ENCODE data around the gene NLRC5. TPM values are rescaled to one million over a fixed set of nuclear protein-coding genes. Genes with fewer than 3 reads are reported as not detected.

Gene NLRC5
- total RNA-seq, 4 donors from 2014 or later: 14.9 to 77.0 (median 23.9) TPM

DNA sequence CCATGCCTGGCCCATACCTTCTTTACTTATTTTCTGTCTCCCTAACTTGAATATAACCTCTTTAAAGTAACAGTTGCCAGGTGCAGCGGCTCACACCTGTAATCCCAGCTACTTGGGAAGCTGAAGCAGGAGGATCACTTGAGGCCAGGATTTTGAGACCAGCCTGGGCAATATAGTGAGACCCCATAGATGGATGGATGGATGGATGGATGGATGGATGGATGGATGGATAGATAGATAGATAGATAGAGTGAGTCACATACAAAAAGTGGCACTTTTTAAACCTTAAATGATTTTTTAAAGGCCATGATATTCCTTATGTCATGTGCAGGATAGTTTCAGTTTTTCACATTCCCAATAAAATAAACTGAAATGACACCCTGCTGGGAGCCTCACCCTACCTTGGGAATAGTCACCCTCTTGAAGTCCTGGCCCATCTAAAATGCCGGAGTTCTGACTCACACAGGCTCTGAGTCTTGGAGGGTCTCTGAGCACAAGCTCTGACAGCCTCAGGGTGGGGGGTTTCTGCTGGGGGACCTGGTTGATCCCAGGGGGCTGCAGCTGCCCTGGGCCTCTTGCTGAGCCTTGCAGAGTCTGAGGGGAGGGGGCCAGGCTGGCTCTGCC lies 129.2 kb downstream of the NLRC5 start:
- TF ChIP-seq POLR2A (IDR thresholded peaks at IDR 0.05): no peak
- TF ChIP-seq, protein P1, sequence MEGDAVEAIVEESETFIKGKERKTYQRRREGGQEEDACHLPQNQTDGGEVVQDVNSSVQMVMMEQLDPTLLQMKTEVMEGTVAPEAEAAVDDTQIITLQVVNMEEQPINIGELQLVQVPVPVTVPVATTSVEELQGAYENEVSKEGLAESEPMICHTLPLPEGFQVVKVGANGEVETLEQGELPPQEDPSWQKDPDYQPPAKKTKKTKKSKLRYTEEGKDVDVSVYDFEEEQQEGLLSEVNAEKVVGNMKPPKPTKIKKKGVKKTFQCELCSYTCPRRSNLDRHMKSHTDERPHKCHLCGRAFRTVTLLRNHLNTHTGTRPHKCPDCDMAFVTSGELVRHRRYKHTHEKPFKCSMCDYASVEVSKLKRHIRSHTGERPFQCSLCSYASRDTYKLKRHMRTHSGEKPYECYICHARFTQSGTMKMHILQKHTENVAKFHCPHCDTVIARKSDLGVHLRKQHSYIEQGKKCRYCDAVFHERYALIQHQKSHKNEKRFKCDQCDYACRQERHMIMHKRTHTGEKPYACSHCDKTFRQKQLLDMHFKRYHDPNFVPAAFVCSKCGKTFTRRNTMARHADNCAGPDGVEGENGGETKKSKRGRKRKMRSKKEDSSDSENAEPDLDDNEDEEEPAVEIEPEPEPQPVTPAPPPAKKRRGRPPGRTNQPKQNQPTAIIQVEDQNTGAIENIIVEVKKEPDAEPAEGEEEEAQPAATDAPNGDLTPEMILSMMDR (IDR thresholded peaks at IDR 0.05): no peak
- H3K4me1 ChIP-seq: peaks cover 0 to 7% of the 10 kb centered on the region in 2 donors
- no peaks in the 10 kb centered on the region for H3K9me3 ChIP-seq
- no peak overlapping the region for H3K4me3 ChIP-seq
- intact Hi-C loops (cut with DNase I; ENCODE audit: low total_unique reads): no loop called here
- no peak for DNase-seq
- no peak overlapping the region for H3K27ac ChIP-seq
- no peaks in the 10 kb centered on the region for H3K36me3 ChIP-seq
- no peaks in the 10 kb centered on the region for H3K27me3 ChIP-seq

DNA sequence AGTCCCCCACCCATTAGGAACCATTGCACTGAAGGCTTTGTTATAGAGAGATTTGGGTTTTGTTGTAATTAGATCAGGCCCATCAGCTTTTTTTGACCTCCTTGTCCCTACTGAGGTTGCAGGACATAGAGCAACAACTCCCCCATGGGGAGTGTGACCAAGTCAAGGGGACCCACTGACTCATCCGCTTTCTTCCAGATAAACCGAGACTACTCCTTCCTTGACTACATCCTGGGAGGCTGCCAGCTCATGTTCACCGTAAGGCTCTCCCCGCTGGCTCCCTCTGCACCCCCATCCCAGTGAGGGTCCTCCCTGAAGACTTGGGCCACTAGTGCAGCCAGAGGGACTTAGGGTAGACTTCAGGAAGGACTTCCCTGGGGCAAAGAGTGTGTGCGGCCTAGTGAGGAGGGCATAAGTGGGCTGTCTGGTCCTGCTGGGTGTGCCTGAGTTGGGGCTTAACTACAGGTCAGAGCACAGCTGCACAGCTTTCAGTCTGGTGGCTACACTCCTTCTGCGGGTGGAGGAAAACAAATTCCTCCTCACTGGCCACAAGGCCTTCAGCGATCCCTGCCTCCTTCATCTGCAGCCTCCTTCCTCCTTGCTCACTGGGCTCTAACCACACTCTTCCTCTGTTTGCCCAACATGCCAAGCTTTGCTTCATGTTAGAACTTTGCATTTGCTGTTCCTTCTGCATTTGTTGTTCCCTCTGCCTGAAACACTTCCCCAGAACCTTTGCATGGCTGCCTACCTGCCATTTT lies 134.0 kb downstream of the NLRC5 start:
- intact Hi-C loops (cut with DNase I; ENCODE audit: low total_unique reads): no loop called here
- no peak for DNase-seq
- H3K9me3 ChIP-seq: no peaks in the 10 kb centered on the region
- no peaks in the 10 kb centered on the region for H3K27me3 ChIP-seq
- no peak for TF ChIP-seq POLR2A (IDR thresholded peaks at IDR 0.05)
- TF ChIP-seq, protein P1 (IDR thresholded peaks at IDR 0.05): no peak
- H3K36me3 ChIP-seq: no peaks in the 10 kb centered on the region
- no peaks in the 10 kb centered on the region for H3K4me1 ChIP-seq
- H3K27ac ChIP-seq: no peak overlapping the region
- H3K4me3 ChIP-seq: no peak overlapping the region

DNA sequence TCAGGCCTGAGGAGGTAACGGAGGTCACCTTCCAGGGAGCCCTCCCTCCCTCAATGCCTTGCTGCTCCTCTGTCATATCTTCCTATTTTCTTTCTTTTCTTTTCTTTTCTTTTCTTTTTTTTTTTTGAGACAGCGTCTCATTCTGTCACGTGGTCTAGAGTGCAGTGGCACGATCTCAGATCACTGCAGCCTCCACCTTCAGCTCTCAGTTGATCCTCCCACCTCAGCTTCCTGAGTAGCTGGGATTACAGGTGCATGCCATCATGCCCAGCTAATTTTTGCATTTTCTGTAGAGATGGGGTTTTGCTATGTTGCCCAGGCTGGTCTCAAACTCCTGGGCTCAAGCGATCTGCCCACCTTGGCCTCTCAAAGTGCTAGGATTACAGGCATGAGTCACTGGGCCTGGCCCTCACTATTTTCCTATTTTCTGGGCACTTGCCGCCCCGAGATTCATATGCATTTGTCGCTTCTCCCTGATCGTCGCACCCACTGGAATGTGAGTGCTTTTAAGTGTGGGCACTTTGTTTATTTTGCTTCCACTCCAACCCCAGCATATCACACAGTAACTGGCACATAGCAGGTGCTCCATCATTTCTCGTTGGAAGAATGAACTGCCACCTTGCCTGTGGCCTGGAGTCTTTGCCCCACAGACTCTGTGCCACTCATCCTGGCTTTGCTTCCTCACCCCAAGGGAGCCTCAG lies 134.8 kb downstream of the NLRC5 start:
- no peak for DNase-seq
- TF ChIP-seq, protein P1 (IDR thresholded peaks at IDR 0.05): no peak
- no peak for TF ChIP-seq POLR2A (IDR thresholded peaks at IDR 0.05)
- no peaks in the 10 kb centered on the region for H3K36me3 ChIP-seq
- H3K27ac ChIP-seq: no peak overlapping the region
- intact Hi-C loops (cut with DNase I; ENCODE audit: low total_unique reads): no loop called here
- no peak overlapping the region for H3K4me3 ChIP-seq
- no peaks in the 10 kb centered on the region for H3K9me3 ChIP-seq
- no peaks in the 10 kb centered on the region for H3K27me3 ChIP-seq
- H3K4me1 ChIP-seq: no peaks in the 10 kb centered on the region

DNA sequence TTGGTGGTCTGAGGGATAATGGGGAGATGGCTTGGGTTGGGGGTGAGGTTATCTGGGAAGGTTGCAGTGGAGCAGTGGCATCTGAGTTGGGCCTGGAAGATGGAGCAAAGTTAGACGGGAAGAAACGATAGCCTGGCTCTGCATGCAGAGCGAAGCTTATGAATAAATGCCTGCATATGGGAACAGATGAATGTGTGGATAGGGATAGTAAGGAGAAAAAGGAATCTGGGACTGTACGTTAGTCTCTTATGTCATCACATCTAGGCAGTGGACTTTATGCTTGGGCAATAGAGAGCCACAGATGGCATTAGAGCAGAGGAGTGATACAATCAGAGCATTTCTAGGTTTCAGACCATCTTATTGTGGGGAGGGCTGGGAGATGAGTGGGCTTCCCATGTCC lies 136.0 kb downstream of the NLRC5 start:
- DNase-seq: no peak
- no peak overlapping the region for H3K27ac ChIP-seq
- intact Hi-C loops (cut with DNase I; ENCODE audit: low total_unique reads): no loop called here
- H3K4me3 ChIP-seq: no peak overlapping the region
- TF ChIP-seq POLR2A (IDR thresholded peaks at IDR 0.05): no peak
- TF ChIP-seq, protein P1 (IDR thresholded peaks at IDR 0.05): no peak
- H3K9me3 ChIP-seq: no peaks in the 10 kb centered on the region
- H3K27me3 ChIP-seq: no peaks in the 10 kb centered on the region
- no peaks in the 10 kb centered on the region for H3K36me3 ChIP-seq
- no peaks in the 10 kb centered on the region for H3K4me1 ChIP-seq

DNA sequence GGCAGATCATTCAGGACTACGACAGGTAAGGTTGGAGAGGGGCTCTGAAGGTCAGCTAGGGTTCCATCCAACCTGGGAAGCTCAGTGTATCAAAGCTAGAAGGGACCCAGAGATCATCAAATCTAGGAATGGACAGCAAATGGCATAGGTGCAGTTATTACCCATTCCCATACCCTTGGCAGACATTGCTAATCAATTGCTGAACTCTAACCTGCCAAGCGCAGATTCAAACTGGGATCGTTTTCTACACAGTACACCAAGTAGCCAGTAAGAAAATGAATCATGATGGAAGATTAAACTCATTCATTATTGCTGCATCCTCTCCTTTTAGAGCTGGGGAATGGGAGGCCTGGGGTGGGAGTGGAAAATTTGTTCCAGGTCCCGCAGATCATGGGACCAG lies 136.6 kb downstream of the NLRC5 start:
- no peaks in the 10 kb centered on the region for H3K9me3 ChIP-seq
- H3K4me3 ChIP-seq: no peak overlapping the region
- no peak for DNase-seq
- no peak for TF ChIP-seq POLR2A (IDR thresholded peaks at IDR 0.05)
- TF ChIP-seq, protein P1 (IDR thresholded peaks at IDR 0.05): no peak
- intact Hi-C loops (cut with DNase I; ENCODE audit: low total_unique reads): no loop called here
- H3K27me3 ChIP-seq: no peaks in the 10 kb centered on the region
- no peaks in the 10 kb centered on the region for H3K36me3 ChIP-seq
- H3K27ac ChIP-seq: no peak overlapping the region
- H3K4me1 ChIP-seq: no peaks in the 10 kb centered on the region
